Smooth muscle cell (in vitro differentiated cells): Measurements from ENCODE around the gene CRYBA1. TPM values are rescaled to one million over a fixed set of nuclear protein-coding genes. Genes with fewer than 3 reads are reported as not detected.

Experiments
- DNase-seq: peaks from one replicate; lab custom pipeline; 2025; ENCODE audit not compliant: unreplicated experiment; lab: John Stamatoyannopoulos, UW
- H2AFZ ChIP-seq: fragments of 200-600 bp; sonication (generic); 2 replicates; pipeline ENCODE4 v1.6.0; 2016; ENCODE audit warnings: antibody characterized with exemption, low read depth, mild to moderate bottlenecking
- H3F3A ChIP-seq: fragments of 200-600 bp; sonication (generic); 2 replicates; pipeline ENCODE4 v1.6.0; 2017; ENCODE audit warnings: antibody characterized with exemption, low read depth
- H3K27ac ChIP-seq: fragments of 200-600 bp; sonication (generic); 2 replicates; pipeline ENCODE4 v1.5.1; 2016; ENCODE audit warnings: low read depth, mild to moderate bottlenecking
- H3K27me3 ChIP-seq: fragments of 200-600 bp; sonication (generic); 2 replicates; pipeline ENCODE4 v1.6.1; 2016; ENCODE audit warnings: low read depth, mild to moderate bottlenecking
- H3K36me3 ChIP-seq: fragments of 200-600 bp; sonication (generic); 2 replicates; pipeline ENCODE4 v1.5.1; 2016; ENCODE audit warnings: low read depth
- H3K4me1 ChIP-seq: fragments of 200-600 bp; sonication (generic); 2 replicates; pipeline ENCODE4 v1.5.1; 2016; ENCODE audit warnings: low read depth
- H3K4me2 ChIP-seq: fragments of 200-600 bp; sonication (generic); 2 replicates; pipeline ENCODE4 v1.6.0; 2016; ENCODE audit warnings: mild to moderate bottlenecking
- H3K4me3 ChIP-seq: fragments of 200-600 bp; sonication (generic); 2 replicates; pipeline ENCODE4 v1.5.1; 2016; ENCODE audit warnings: mild to moderate bottlenecking
- H3K79me2 ChIP-seq: fragments of 200-600 bp; sonication (generic); 2 replicates; pipeline ENCODE4 v1.6.0; 2016; ENCODE audit warnings: low read depth, mild to moderate bottlenecking
- H3K9ac ChIP-seq: fragments of 200-600 bp; sonication (generic); 2 replicates; pipeline ENCODE4 v1.6.0; 2016; ENCODE audit warnings: low read depth
- H3K9me3 ChIP-seq: fragments of 200-600 bp; sonication (generic); replicated peaks from 2 replicates; pipeline ENCODE4 v1.5.1; 2016; ENCODE audit warnings: low read depth
- H4K20me1 ChIP-seq: fragments of 200-600 bp; sonication (generic); 2 replicates; pipeline ENCODE4 v1.6.0; 2016; ENCODE audit warnings: low read depth
- CTCF ChIP-seq: fragments of 200-600 bp; sonication (generic); IDR thresholded peaks from 2 replicates; pipeline ENCODE4 v1.5.1; 2017; ENCODE audit warnings: borderline replicate concordance, mild to moderate bottlenecking, antibody characterized with exemption; ENCODE audit not compliant: insufficient read depth, poor library complexity, severe bottlenecking
- WGBS: methylation state at CpG from one replicate; pipeline ENCODE4 v1.1.7; 2016; ENCODE audit warnings: low lambda C conversion rate; 5-methylcytosine and 5-hydroxymethylcytosine counted together
- polyA plus RNA-seq: library from polyadenylated mRNA; unstranded; fragments of >200 nt; fragmentation: Nextera tagmentation; extraction: Ambion mirVana; gene quantifications from 2 replicates; pipeline ENCODE4 v1.2.1, GENCODE V29; 2016
- total RNA-seq: library from RNA; depleted of rRNA; stranded (reverse); fragments of >200 nt; gene quantifications from 2 replicates; pipeline ENCODE4 v1.2.3, GENCODE V29; 2014

The CRYBA1 gene
- total and polyA plus RNA-seq, 2 experiments from 2014 or later = not detected

- H3K4me1 ChIP-seq = peaks cover 4% of the 10 kb centered on the region
- no peaks in the 10 kb centered on the region for H3K27me3 ChIP-seq
- H3K36me3 ChIP-seq = no peaks in the 10 kb centered on the region
- no peak overlapping the region for H3K27ac ChIP-seq
- WGBS = 86% methylated on average over 5 of the region's 5 CpGs
- H3K9ac ChIP-seq = no peak overlapping the region
- no peak for DNase-seq
- no peak overlapping the region for H3K4me3 ChIP-seq
- no peaks in the 10 kb centered on the region for H3K9me3 ChIP-seq
- no peak for TF ChIP-seq CTCF
- H3F3A ChIP-seq = no peaks in the 10 kb centered on the region
- no peaks in the 10 kb centered on the region for H3K79me2 ChIP-seq
- H2AFZ ChIP-seq = no peak overlapping the region
- no peaks in the 10 kb centered on the region for H4K20me1 ChIP-seq
- H3K4me2 ChIP-seq = no peak overlapping the region
Measured at GRCh38 chr17:29212681-29213121, 34.0 kb upstream of the CRYBA1 start.

GRCh38 chr17:29214215-29215146, 32.2 kb upstream of the CRYBA1 start:
- H3F3A ChIP-seq = no peaks in the 10 kb centered on the region
- no peaks in the 10 kb centered on the region for H3K27me3 ChIP-seq
- no peak for TF ChIP-seq CTCF
- H3K27ac ChIP-seq = no peak overlapping the region
- H3K4me1 ChIP-seq = no peaks in the 10 kb centered on the region
- H3K4me3 ChIP-seq = no peak overlapping the region
- H3K9ac ChIP-seq = no peak overlapping the region
- no peaks in the 10 kb centered on the region for H3K79me2 ChIP-seq
- H3K36me3 ChIP-seq = no peaks in the 10 kb centered on the region
- no peaks in the 10 kb centered on the region for H3K9me3 ChIP-seq
- no peak for DNase-seq
- no peak overlapping the region for H2AFZ ChIP-seq
- no peak overlapping the region for H3K4me2 ChIP-seq
- no peaks in the 10 kb centered on the region for H4K20me1 ChIP-seq
- WGBS = 92% methylated on average over 8 of the region's 8 CpGs

GRCh38 chr17:29215174-29215573, 31.5 kb upstream of the CRYBA1 start:
- H3K4me1 ChIP-seq = no peaks in the 10 kb centered on the region
- 92% methylated on average over 10 of the region's 10 CpGs for WGBS
- no peak for TF ChIP-seq CTCF
- H3K4me2 ChIP-seq = no peak overlapping the region
- no peaks in the 10 kb centered on the region for H3K27me3 ChIP-seq
- no peak overlapping the region for H2AFZ ChIP-seq
- no peak overlapping the region for H3K27ac ChIP-seq
- H3K36me3 ChIP-seq = no peaks in the 10 kb centered on the region
- no peak overlapping the region for H3K4me3 ChIP-seq
- DNase-seq = no peak
- H3K9ac ChIP-seq = no peak overlapping the region
- no peaks in the 10 kb centered on the region for H3K9me3 ChIP-seq
- H3K79me2 ChIP-seq = no peaks in the 10 kb centered on the region
- no peaks in the 10 kb centered on the region for H4K20me1 ChIP-seq
- H3F3A ChIP-seq = no peaks in the 10 kb centered on the region
